Muscle layer of colon (tissue), 2 donors: ENCODE measurements around the gene SLC2A9.

Source experiments
- H3K27ac ChIP-seq: one replicate; pipeline ENCODE4 v1.7.0; 2013; ENCODE audit warnings: low read depth, mild to moderate bottlenecking, low read length, moderate library complexity
- H3K27me3 ChIP-seq, 2 donors: one replicate each; pipeline ENCODE4 v1.7.0; 2013; ENCODE audit warnings: low read length in 2 of 2, mild to moderate bottlenecking in 2 of 2; ENCODE audit not compliant: insufficient read depth in 2 of 2, control insufficient read depth in 1 of 2
- H3K36me3 ChIP-seq: one replicate; pipeline ENCODE4 v1.7.0; 2013; ENCODE audit warnings: mild to moderate bottlenecking, low read length; ENCODE audit not compliant: insufficient read depth
- H3K4me1 ChIP-seq: one replicate; pipeline ENCODE4 v1.7.0; 2013; ENCODE audit warnings: mild to moderate bottlenecking, low read length; ENCODE audit not compliant: insufficient read depth
- H3K4me3 ChIP-seq, 2 donors: one replicate each; pipeline ENCODE4 v1.7.0; 2013; ENCODE audit warnings: low read length in 2 of 2, low read depth in 1 of 2, mild to moderate bottlenecking in 1 of 2, moderate library complexity in 1 of 2
- H3K9ac ChIP-seq: one replicate; pipeline ENCODE4 v1.7.0; 2013; ENCODE audit warnings: low read length
- H3K9me3 ChIP-seq: one replicate; pipeline ENCODE4 v1.7.0; 2013; ENCODE audit warnings: mild to moderate bottlenecking, low read length
- donor health status: abdominal sarcoma.
- donor health status: Adenocarcinoma of cecum.

The SLC2A9 gene

GRCh38 chr4:9927341-9928007, 93.8 kb downstream of the SLC2A9 start:
- Histone ChIP-seq H3K36me3 (no peaks in the 10 kb centered on the region), H3K9me3 (no peaks in the 10 kb centered on the region), H3K27ac (no peak overlapping the region), H3K4me3 (no peak overlapping the region), H3K27me3 (no peaks in the 10 kb centered on the region), H3K9ac (no peak overlapping the region), H3K4me1 (no peaks in the 10 kb centered on the region)

DNA sequence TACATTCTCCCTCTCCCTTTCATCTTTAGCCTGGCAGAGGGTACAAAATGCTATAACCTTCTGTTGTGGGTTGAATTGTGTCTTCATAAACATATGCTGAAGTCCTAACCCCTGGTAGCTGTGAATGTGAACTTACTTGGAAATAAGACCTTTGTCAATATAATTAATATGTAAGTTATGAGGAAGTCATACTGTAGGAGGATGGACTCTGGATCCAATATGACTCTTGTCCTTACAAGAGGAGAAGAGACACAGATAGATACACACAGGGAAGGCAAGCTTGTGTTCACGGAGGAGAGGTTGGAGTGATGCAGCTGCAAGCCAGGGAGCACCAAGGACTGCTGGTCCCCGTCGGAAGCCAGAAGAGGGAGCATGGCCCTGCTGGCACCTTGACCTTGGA, 94.7 kb downstream of the SLC2A9 start:
- Histone ChIP-seq H3K9ac (no peak overlapping the region), H3K9me3 (no peaks in the 10 kb centered on the region), H3K27ac (no peak overlapping the region), H3K4me1 (no peaks in the 10 kb centered on the region), H3K36me3 (no peaks in the 10 kb centered on the region), H3K27me3 (no peaks in the 10 kb centered on the region), H3K4me3 (no peak overlapping the region)

- H3K4me3 ChIP-seq, result no peak overlapping the region
- H3K9ac ChIP-seq, result no peak overlapping the region
- no peaks in the 10 kb centered on the region for H3K4me1 ChIP-seq
- no peak overlapping the region for H3K27ac ChIP-seq
- no peaks in the 10 kb centered on the region for H3K27me3 ChIP-seq
- no peaks in the 10 kb centered on the region for H3K9me3 ChIP-seq
- no peaks in the 10 kb centered on the region for H3K36me3 ChIP-seq
Measured at GRCh38 chr4:9925750-9926439, 95.4 kb downstream of the SLC2A9 start.

DNA sequence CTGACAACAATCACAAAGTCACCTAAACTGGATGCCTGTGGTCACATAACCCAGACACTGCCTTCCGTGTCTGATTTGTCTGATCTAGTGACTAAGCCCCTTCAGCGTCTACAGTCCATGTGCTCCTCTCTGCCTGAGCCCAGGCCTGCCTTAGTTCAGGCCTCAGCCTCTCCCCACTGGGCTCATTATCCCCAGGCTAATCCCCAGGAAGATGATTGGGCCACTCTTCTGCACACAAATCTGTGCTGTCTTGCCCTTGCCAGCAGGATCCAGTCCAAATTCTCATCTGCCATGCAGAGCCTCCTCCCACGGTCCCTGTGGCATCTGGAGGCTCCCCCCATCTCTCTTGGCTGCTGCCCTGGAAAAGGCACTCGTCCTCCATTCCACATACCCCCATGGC, 96.5 kb downstream of the SLC2A9 start:
- Histone ChIP-seq H3K4me3 (no peak overlapping the region), H3K27ac (no peak overlapping the region), H3K36me3 (no peaks in the 10 kb centered on the region), H3K27me3 (no peaks in the 10 kb centered on the region), H3K9ac (no peak overlapping the region), H3K4me1 (no peaks in the 10 kb centered on the region), H3K9me3 (no peaks in the 10 kb centered on the region)

GRCh38 chr4:9923195-9923812, 98.0 kb downstream of the SLC2A9 start:
- Histone ChIP-seq H3K9me3 (no peaks in the 10 kb centered on the region), H3K36me3 (no peaks in the 10 kb centered on the region), H3K27me3 (no peaks in the 10 kb centered on the region), H3K27ac (no peak overlapping the region), H3K9ac (no peak overlapping the region), H3K4me1 (no peaks in the 10 kb centered on the region), H3K4me3 (no peak overlapping the region)

- Histone ChIP-seq H3K4me1 (no peaks in the 10 kb centered on the region), H3K9me3 (no peaks in the 10 kb centered on the region), H3K27me3 (no peaks in the 10 kb centered on the region), H3K36me3 (no peaks in the 10 kb centered on the region), H3K27ac (no peak overlapping the region), H3K4me3 (no peak overlapping the region), H3K9ac (no peak overlapping the region)
Measured at GRCh38 chr4:9921326-9921725, 100.0 kb downstream of the SLC2A9 start.

DNA sequence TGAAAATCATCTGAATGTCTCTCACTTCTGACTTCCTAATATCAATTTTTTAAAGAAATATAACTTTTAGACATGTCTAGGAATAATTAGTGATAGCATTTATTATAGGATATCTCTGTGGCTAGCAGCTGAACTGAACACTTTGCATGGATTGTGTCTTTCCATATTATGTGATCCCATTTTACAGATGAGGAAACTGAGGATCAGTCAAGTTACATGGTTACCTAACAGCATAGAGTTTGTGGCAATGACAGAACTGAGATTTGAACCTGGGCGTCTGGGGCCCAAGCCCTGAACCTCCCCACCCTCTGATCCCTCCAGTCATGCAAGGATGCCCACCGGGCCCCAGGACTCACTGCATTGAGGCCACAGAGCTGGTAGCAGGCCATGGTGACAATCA, 101.3 kb downstream of the SLC2A9 start:
- Histone ChIP-seq H3K9me3 (no peaks in the 10 kb centered on the region), H3K27me3 (no peaks in the 10 kb centered on the region), H3K4me3 (no peak overlapping the region), H3K36me3 (no peaks in the 10 kb centered on the region), H3K4me1 (no peaks in the 10 kb centered on the region), H3K9ac (no peak overlapping the region), H3K27ac (no peak overlapping the region)

- no peaks in the 10 kb centered on the region for H3K36me3 ChIP-seq
- no peaks in the 10 kb centered on the region for H3K4me1 ChIP-seq
- no peak overlapping the region for H3K9ac ChIP-seq
- H3K9me3 ChIP-seq, result no peaks in the 10 kb centered on the region
- no peaks in the 10 kb centered on the region for H3K27me3 ChIP-seq
- H3K4me3 ChIP-seq, result no peak overlapping the region
- H3K27ac ChIP-seq, result no peak overlapping the region
Measured at GRCh38 chr4:9919047-9919446, 102.2 kb downstream of the SLC2A9 start.

GRCh38 chr4:9918484-9918883, 102.8 kb downstream of the SLC2A9 start:
- Histone ChIP-seq H3K27me3 (no peaks in the 10 kb centered on the region), H3K4me1 (no peaks in the 10 kb centered on the region), H3K9me3 (no peaks in the 10 kb centered on the region), H3K36me3 (no peaks in the 10 kb centered on the region), H3K27ac (no peak overlapping the region), H3K9ac (no peak overlapping the region), H3K4me3 (no peak overlapping the region)

GRCh38 chr4:9916937-9917336, 104.4 kb downstream of the SLC2A9 start:
- Histone ChIP-seq H3K9ac (no peak overlapping the region), H3K36me3 (no peaks in the 10 kb centered on the region), H3K4me3 (no peak overlapping the region), H3K9me3 (no peaks in the 10 kb centered on the region), H3K4me1 (no peaks in the 10 kb centered on the region), H3K27me3 (no peaks in the 10 kb centered on the region), H3K27ac (no peak overlapping the region)

DNA sequence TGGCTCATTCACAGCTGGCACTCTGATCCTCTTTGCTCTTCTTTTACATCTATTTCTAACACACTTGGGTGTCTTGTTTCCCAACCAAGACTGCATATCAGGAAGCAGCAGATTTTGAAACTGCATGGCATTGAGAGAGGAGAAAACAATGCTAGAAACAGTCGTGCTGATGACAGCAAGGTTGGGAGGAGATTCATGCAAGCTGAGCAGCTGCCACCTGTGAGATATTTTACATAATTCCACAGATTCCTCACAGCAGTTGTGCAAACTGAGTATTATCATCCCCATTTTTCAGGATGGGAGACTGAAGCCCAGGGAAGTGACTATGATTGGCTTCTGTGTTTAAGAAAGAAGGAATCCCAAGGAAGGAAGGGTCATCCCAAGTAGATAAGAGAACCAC, 105.0 kb downstream of the SLC2A9 start:
- Histone ChIP-seq H3K36me3 (no peaks in the 10 kb centered on the region), H3K27me3 (no peaks in the 10 kb centered on the region), H3K9me3 (no peaks in the 10 kb centered on the region), H3K4me3 (no peak overlapping the region), H3K4me1 (no peaks in the 10 kb centered on the region), H3K27ac (no peak overlapping the region), H3K9ac (no peak overlapping the region)

DNA sequence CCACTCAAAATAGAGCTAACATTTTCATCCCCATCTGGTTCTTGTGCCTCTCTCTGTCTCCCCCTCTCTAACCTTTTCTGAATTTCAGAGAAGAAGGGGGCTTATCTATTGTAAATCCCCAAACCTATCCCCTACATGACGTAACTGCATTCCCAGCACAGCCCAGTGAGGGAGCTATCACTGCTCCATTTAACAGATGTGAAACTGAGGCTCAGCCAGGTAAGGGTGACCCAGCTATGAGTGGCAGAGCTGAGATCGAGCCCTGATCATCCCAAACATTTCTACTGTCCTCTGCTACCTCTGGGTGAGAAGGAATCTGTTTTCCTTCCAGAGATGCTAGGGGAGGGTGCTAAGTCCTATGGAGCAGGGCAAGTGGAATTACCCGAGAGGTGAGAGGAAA, 107.5 kb downstream of the SLC2A9 start:
- no peaks in the 10 kb centered on the region for H3K36me3 ChIP-seq
- H3K27ac ChIP-seq, result no peak overlapping the region
- no peak overlapping the region for H3K9ac ChIP-seq
- H3K27me3 ChIP-seq, result no peaks in the 10 kb centered on the region
- H3K9me3 ChIP-seq, result no peaks in the 10 kb centered on the region
- H3K4me3 ChIP-seq, result no peak overlapping the region
- H3K4me1 ChIP-seq, result no peaks in the 10 kb centered on the region
